Measurements from ENCODE around the gene SOX4. TPM values are rescaled to one million over a fixed set of nuclear protein-coding genes. Genes with fewer than 3 reads are reported as not detected.

Gene SOX4
- total RNA-seq, 1 donor from 2014 or later = 36.6 TPM

GRCh38 chr6:21559238-21559637 lies 34.3 kb upstream of the SOX4 start:
- FAIRE-seq = no peak
- peak; percentile 25 for DNase-seq (ENCODE audit: low read depth)
- Histone ChIP-seq H3K4me3 (ENCODE audit: low read depth, low read length) (no peak overlapping the region), H3K36me3 (ENCODE audit: control insufficient read depth, insufficient read depth, low read length) (no peaks in the 10 kb centered on the region), H3K27me3 (ENCODE audit: control insufficient read depth, insufficient read depth, low read length) (no peaks in the 10 kb centered on the region)
- TF ChIP-seq CTCF (IDR thresholded peaks at IDR 0.05; ENCODE audit: insufficient read depth, low read length, severe bottlenecking) = no peak

- Histone ChIP-seq H3K4me3 (ENCODE audit: low read depth, low read length) (no peak overlapping the region), H3K36me3 (ENCODE audit: control insufficient read depth, insufficient read depth, low read length) (no peaks in the 10 kb centered on the region), H3K27me3 (ENCODE audit: control insufficient read depth, insufficient read depth, low read length) (no peaks in the 10 kb centered on the region)
- no peak for FAIRE-seq
- no peak for TF ChIP-seq CTCF (IDR thresholded peaks at IDR 0.05; ENCODE audit: insufficient read depth, low read length, severe bottlenecking)
- no peak for DNase-seq (ENCODE audit: low read depth)
These were observed 33.3 kb upstream of the SOX4 start for GRCh38 chr6:21560249-21560648.

GRCh38 chr6:21565431-21565830 lies 28.1 kb upstream of the SOX4 start:
- DNase-seq (ENCODE audit: low read depth) (no peak), FAIRE-seq (no peak)
- Histone ChIP-seq H3K27me3 (ENCODE audit: control insufficient read depth, insufficient read depth, low read length) (no peaks in the 10 kb centered on the region), H3K36me3 (ENCODE audit: control insufficient read depth, insufficient read depth, low read length) (no peaks in the 10 kb centered on the region), H3K4me3 (ENCODE audit: low read depth, low read length) (no peak overlapping the region)
- TF ChIP-seq CTCF (IDR thresholded peaks at IDR 0.05; ENCODE audit: insufficient read depth, low read length, severe bottlenecking) = no peak

GRCh38 chr6:21578523-21578922 lies 15.0 kb upstream of the SOX4 start:
- H3K27me3 ChIP-seq (ENCODE audit: control insufficient read depth, insufficient read depth, low read length) = no peaks in the 10 kb centered on the region
- no peak for TF ChIP-seq CTCF (IDR thresholded peaks at IDR 0.05; ENCODE audit: insufficient read depth, low read length, severe bottlenecking)
- H3K36me3 ChIP-seq (ENCODE audit: control insufficient read depth, insufficient read depth, low read length) = no peaks in the 10 kb centered on the region
- DNase-seq (ENCODE audit: low read depth) (no peak), FAIRE-seq (no peak)
- no peak overlapping the region for H3K4me3 ChIP-seq (ENCODE audit: low read depth, low read length)

- peak; percentile 70 for DNase-seq (ENCODE audit: low read depth)
- H3K27me3 ChIP-seq (ENCODE audit: control insufficient read depth, insufficient read depth, low read length) = no peaks in the 10 kb centered on the region
- H3K4me3 ChIP-seq (ENCODE audit: low read depth, low read length) = no peak overlapping the region
- no peaks in the 10 kb centered on the region for H3K36me3 ChIP-seq (ENCODE audit: control insufficient read depth, insufficient read depth, low read length)
- no peak for TF ChIP-seq CTCF (IDR thresholded peaks at IDR 0.05; ENCODE audit: insufficient read depth, low read length, severe bottlenecking)
- no peak for FAIRE-seq
These were observed 10.9 kb upstream of the SOX4 start for GRCh38 chr6:21582651-21583050.

- H3K4me3 ChIP-seq (ENCODE audit: low read depth, low read length) = no peak overlapping the region
- FAIRE-seq = no peak
These were observed 7.3 kb upstream of the SOX4 start for GRCh38 chr6:21586300-21586699.

More at GRCh38 chr6:21586300-21586699, 7.3 kb upstream of the SOX4 start:
- TF ChIP-seq CTCF (IDR thresholded peaks at IDR 0.05; ENCODE audit: insufficient read depth, low read length, severe bottlenecking) = no peak
- no peaks in the 10 kb centered on the region for H3K27me3 ChIP-seq (ENCODE audit: control insufficient read depth, insufficient read depth, low read length)
- DNase-seq (ENCODE audit: low read depth) = no peak
- no peaks in the 10 kb centered on the region for H3K36me3 ChIP-seq (ENCODE audit: control insufficient read depth, insufficient read depth, low read length)

All from bronchial epithelial cell (primary cell).